Heart left ventricle (tissue), 13 donors: Measurements from ENCODE around the gene SCAMP1.

ENCODE experiments used
- POLR2A ChIP-seq, 2 donors: fragments of 450-650 bp; IDR thresholded peaks; one replicate each; pipeline ENCODE4 v1.6.1; 2017; ENCODE audit warnings: antibody characterized with exemption in 2 of 2, mild to moderate bottlenecking in 2 of 2, moderate library complexity in 2 of 2
- TF ChIP-seq, protein P1 (sequence below), 12 donors: fragments of 200-600 bp; sonication (generic) in 4 of 12; IDR thresholded peaks; one replicate each; pipeline versions ENCODE4 v1.5.0 to v1.8.0; 2018 to 2022; ENCODE audit warnings: antibody characterized with exemption in 12 of 12, mild to moderate bottlenecking in 5 of 12
- donor health status: ischemic (EF 13 %, LVEDD 7.1; RV severe dilation, severe dysfunction).
- donor health status: DM: no; HTN: yes; CAD: no.
- donor health status: DM: no; HTN: no; CAD: no.
- donor health status: ischemic (EF 25% LVEDD 6.9; RV normal size, moderate dysfunction).
- donor health status: ischemic (EF 25% LVEDD 5.7; RV mildly dilated, moderate dysfunction).
- donor health status: ischemic (EF 35%, LVEDD 5.7; RV mildly dilated, moderate dysfunction).
- donor health status: nonischemic (EF 11% LVEDD 7.7; RV severe dilation, severe dysfunction).
- donor health status: DM: yes; HTN: yes; CAD: no.
- donor health status: PGD.
- donor health status: ischemic (EF 29% LVEDD 5.4; RV normal size, mild dysfunction).
- donor health status: nonischemic (EF 23%, LVEDD 6.1; RV moderate dilation, normal function).

DNA sequence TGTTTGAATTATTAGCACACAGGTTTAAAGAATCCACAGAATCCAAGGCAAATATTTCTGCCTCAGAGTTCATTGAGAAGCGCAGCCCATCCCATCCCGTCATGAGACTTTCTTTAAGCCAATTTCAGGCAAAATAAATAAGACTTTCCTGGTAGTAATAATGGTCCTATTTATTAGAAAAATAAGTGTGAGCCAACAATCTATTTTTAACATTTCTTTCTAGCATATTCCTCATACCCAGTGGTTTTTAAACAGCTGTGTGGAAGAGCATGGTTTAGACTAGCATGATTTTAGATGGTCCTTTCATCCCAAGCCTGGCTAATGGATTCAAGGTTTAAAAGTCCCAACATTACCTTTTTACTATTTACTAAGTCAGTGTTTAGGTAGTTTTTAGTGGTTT lies 125.8 kb downstream of the SCAMP1 start:
- no peak for TF ChIP-seq POLR2A (IDR thresholded peaks at IDR 0.05)
- TF ChIP-seq, protein P1, sequence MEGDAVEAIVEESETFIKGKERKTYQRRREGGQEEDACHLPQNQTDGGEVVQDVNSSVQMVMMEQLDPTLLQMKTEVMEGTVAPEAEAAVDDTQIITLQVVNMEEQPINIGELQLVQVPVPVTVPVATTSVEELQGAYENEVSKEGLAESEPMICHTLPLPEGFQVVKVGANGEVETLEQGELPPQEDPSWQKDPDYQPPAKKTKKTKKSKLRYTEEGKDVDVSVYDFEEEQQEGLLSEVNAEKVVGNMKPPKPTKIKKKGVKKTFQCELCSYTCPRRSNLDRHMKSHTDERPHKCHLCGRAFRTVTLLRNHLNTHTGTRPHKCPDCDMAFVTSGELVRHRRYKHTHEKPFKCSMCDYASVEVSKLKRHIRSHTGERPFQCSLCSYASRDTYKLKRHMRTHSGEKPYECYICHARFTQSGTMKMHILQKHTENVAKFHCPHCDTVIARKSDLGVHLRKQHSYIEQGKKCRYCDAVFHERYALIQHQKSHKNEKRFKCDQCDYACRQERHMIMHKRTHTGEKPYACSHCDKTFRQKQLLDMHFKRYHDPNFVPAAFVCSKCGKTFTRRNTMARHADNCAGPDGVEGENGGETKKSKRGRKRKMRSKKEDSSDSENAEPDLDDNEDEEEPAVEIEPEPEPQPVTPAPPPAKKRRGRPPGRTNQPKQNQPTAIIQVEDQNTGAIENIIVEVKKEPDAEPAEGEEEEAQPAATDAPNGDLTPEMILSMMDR (IDR thresholded peaks at IDR 0.05), result no peak
